Body of pancreas (tissue), 4 donors: Measurements from ENCODE around the gene KCNMB1. TPM values are rescaled to one million over a fixed set of nuclear protein-coding genes. Genes with fewer than 3 reads are reported as not detected.

ENCODE experiments used
- ATAC-seq: fragments of 150-250 bp; one replicate; pipeline ENCODE4 v1.9.1; 2016
- DNase-seq, 4 donors: peaks; one replicate each; pipeline ENCODE4 v3.0.0-alpha.2; 2019
- H3K27ac ChIP-seq, 4 donors: fragments of 200-600 bp; sonication (generic); 1 replicate in 3 of 4; 2 replicates in 1 of 4; pipeline versions ENCODE4 v1.5.1 to v1.6.1; 2016 to 2019; ENCODE audit warnings: mild to moderate bottlenecking in 1 of 4, mixed read lengths in 1 of 4, moderate library complexity in 1 of 4
- H3K27me3 ChIP-seq, 2 donors: fragments of 200-600 bp; sonication (generic); one replicate each; pipeline ENCODE4 v1.6.0; 2016; ENCODE audit warnings: mild to moderate bottlenecking in 1 of 2
- H3K36me3 ChIP-seq, 2 donors: fragments of 200-600 bp; sonication (generic); replicated peaks in 1 of 2; 2 replicates each; pipeline ENCODE4 v1.5.1; 2016; ENCODE audit warnings: low read depth in 2 of 2; ENCODE audit not compliant: insufficient read depth in 1 of 2
- H3K4me1 ChIP-seq: fragments of 200-600 bp; sonication (generic); one replicate; pipeline ENCODE4 v1.6.0; 2016
- H3K4me3 ChIP-seq, 2 donors: fragments of 200-600 bp; sonication (generic); 1 replicate in 1 of 2; 2 replicates in 1 of 2; pipeline ENCODE4 v1.5.1; 2016 to 2019
- H3K9me3 ChIP-seq, 3 donors: fragments of 200-600 bp; sonication (generic); 1 replicate in 2 of 3; 2 replicates in 1 of 3; pipeline ENCODE4 v1.5.1; 2016
- CTCF ChIP-seq, 7 experiments: fragments of 450-650 bp in 4 of 7; fragments of 200-600 bp in 3 of 7; sonication (generic) in 3 of 7; IDR thresholded peaks; one replicate each; pipeline ENCODE4 v1.5.1; 2016 to 2019; ENCODE audit warnings: antibody characterized with exemption in 7 of 7
- POLR2A ChIP-seq, 3 donors: fragments of 450-650 bp; IDR thresholded peaks; one replicate each; pipeline ENCODE4 v1.6.1; 2016; ENCODE audit warnings: antibody characterized with exemption in 3 of 3, mild to moderate bottlenecking in 2 of 3
- WGBS, 2 donors: methylation state at CpG; one replicate each; pipeline ENCODE4 v1.1.5; 2017; 5-methylcytosine and 5-hydroxymethylcytosine counted together
- intact Hi-C: fragments of 100-400 bp; cut with DNase I; formaldehyde crosslinking; loops from one replicate; pipeline ENCODE4 v1.15.1; 2023
- total RNA-seq, 2 donors: library from RNA; depleted of rRNA; stranded (reverse); fragments of >200 nt; gene quantifications; one replicate each; pipeline ENCODE4 v1.1.0, GENCODE V29; 2016

Gene KCNMB1
- total RNA-seq, 2 donors from 2014 or later, result 0.99 TPM; not detected in 1

GRCh38 chr5:170413897-170414296, 24.7 kb upstream of the KCNMB1 start:
- TF ChIP-seq POLR2A (IDR thresholded peaks at IDR 0.05) (no peak), CTCF (IDR thresholded peaks at IDR 0.05) (no peak)
- no peak overlapping the region for H3K27ac ChIP-seq
- no peaks in the 10 kb centered on the region for H3K36me3 ChIP-seq
- DNase-seq, result no peak
- WGBS, 2 donors, result 80 to 83% methylated on average over 3 of the region's 3 CpGs
- no peaks in the 10 kb centered on the region for H3K4me1 ChIP-seq
- intact Hi-C loops, result loop anchor here (10.0 kb wide), 1 partner anchor 189 kb away; no protein-coding TSS in a partner anchor
- H3K4me3 ChIP-seq, result no peak overlapping the region
- H3K27me3 ChIP-seq, result no peaks in the 10 kb centered on the region
- no peak for ATAC-seq
- no peaks in the 10 kb centered on the region for H3K9me3 ChIP-seq

DNA sequence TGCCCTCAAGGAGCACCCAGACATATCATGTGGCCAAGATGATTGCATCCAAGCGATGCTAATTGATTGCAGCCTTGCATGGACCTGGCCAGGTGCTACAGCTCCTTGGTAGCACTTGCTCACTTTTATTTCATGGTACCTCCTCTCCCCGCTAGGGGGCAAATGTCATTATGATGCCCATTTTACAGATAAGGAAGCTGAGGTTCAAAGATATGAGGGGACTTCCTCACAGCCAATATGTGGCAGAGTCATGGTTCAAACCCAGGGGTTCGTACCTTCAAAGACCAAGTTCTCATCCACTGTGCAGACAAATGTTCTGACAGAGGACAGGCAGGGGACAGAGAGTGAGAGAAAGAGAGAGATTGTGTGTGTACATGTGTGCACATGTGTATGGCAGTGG, 21.9 kb upstream of the KCNMB1 start:
- 82 to 86% methylated on average over 3 of the region's 3 CpGs for WGBS, 2 donors
- no peak for ATAC-seq
- intact Hi-C loops, result loop anchor here (10.0 kb wide), 1 partner anchor 186 kb away; no protein-coding TSS in a partner anchor
- no peak for DNase-seq
- H3K4me3 ChIP-seq, result no peak overlapping the region
- H3K9me3 ChIP-seq, result no peaks in the 10 kb centered on the region
- TF ChIP-seq CTCF (IDR thresholded peaks at IDR 0.05), result no peak
- no peak for TF ChIP-seq POLR2A (IDR thresholded peaks at IDR 0.05)
- H3K27me3 ChIP-seq, result no peaks in the 10 kb centered on the region
- no peaks in the 10 kb centered on the region for H3K36me3 ChIP-seq
- H3K27ac ChIP-seq, result no peak overlapping the region
- no peaks in the 10 kb centered on the region for H3K4me1 ChIP-seq

DNA sequence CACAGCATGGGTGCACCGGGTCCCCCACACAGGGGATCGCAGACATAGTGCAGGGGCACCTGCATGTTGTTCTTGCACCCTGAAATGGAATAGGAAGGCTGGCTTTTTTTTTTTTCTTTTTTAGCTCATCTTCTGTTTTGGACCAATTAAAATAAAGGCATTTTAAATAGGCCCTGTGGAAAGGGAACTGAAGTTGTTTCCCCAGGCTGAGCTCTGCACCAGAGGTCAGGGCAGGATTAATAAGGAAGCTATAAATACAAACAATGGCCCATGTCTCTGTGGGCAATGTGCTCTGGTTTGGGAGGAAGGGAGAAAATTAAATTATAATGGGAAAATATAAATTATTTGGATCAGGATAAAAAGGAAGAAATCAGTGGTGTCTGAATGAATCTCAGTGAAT, 21.2 kb upstream of the KCNMB1 start:
- DNase-seq (no peak), ATAC-seq (no peak)
- H3K9me3 ChIP-seq, result no peaks in the 10 kb centered on the region
- TF ChIP-seq POLR2A (IDR thresholded peaks at IDR 0.05) (no peak), CTCF (IDR thresholded peaks at IDR 0.05) (no peak)
- H3K4me1 ChIP-seq, result no peaks in the 10 kb centered on the region
- no peaks in the 10 kb centered on the region for H3K36me3 ChIP-seq
- WGBS, 2 donors, result 88 to 95% methylated on average over 2 of the region's 2 CpGs
- H3K27ac ChIP-seq, result no peak overlapping the region
- intact Hi-C loops, result loop anchor here (10.0 kb wide), 1 partner anchor 186 kb away; no protein-coding TSS in a partner anchor
- H3K27me3 ChIP-seq, result no peaks in the 10 kb centered on the region
- no peak overlapping the region for H3K4me3 ChIP-seq

- no peak overlapping the region for H3K4me3 ChIP-seq
- no peaks in the 10 kb centered on the region for H3K9me3 ChIP-seq
- H3K27ac ChIP-seq, result no peak overlapping the region
- DNase-seq (no peak), ATAC-seq (no peak)
- no peaks in the 10 kb centered on the region for H3K36me3 ChIP-seq
- TF ChIP-seq CTCF (IDR thresholded peaks at IDR 0.05) (no peak), POLR2A (IDR thresholded peaks at IDR 0.05) (no peak)
- WGBS, 2 donors, result 60 to 70% methylated on average over 7 of the region's 7 CpGs
- intact Hi-C loops, result no loop called here
- H3K27me3 ChIP-seq, result no peaks in the 10 kb centered on the region
- H3K4me1 ChIP-seq, result no peaks in the 10 kb centered on the region
Observed at GRCh38 chr5:170408877-170409660, 19.9 kb upstream of the KCNMB1 start.

DNA sequence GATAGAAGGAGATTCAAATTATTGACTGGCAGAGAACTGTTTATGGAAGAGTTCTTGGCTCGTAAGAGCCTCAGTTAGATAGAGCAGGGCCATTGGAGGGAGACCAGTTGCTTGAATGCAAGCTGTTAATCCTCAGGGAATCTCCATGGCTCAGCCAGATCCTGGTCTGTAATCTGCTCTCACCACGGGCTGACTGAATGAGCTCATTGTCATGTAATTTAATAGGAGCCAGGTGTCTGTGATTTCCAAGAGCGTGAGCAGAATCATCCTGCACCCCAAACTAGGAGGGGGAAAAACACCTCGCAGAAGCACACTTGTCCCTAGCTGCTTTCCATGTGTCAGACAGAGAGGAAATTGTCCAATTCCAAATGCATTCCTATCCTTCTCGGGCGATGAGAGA, 19.1 kb upstream of the KCNMB1 start:
- WGBS, 2 donors, result 30% methylated on average over 6 of the region's 6 CpGs
- Histone ChIP-seq H3K36me3 (no peaks in the 10 kb centered on the region), H3K4me3 (no peak overlapping the region), H3K4me1 (no peaks in the 10 kb centered on the region), H3K27me3 (no peaks in the 10 kb centered on the region), H3K9me3 (no peaks in the 10 kb centered on the region), H3K27ac (no peak overlapping the region)
- intact Hi-C loops, result no loop called here
- DNase-seq (no peak), ATAC-seq (no peak)
- TF ChIP-seq POLR2A (IDR thresholded peaks at IDR 0.05) (no peak), CTCF (IDR thresholded peaks at IDR 0.05) (no peak)
